ENCODE data around the gene DNHD1.

DNA sequence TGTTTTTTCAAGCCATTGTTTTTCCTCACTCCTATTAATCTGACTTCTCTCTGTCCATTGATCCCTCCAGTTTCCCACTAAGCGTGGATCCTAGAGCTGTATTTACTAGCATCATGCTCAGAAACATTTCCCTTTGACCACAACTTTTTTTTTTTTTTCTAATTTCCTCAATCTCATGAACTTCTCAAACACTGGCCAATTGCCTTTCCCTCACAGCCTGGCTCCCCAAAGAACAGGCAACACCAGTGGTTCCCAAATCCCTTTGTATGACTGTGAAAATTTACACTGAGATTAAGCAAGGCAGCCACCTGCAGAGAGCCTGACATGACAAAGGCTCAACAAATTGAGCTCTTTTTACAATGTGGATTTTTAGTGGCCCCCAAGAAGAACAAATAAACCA, 123.6 kb downstream of the DNHD1 start:
- TF ChIP-seq POLR2A (conservative IDR thresholded peaks at IDR 0.05) (no peak), HMG20B (CRISPR knock-in tag; IDR thresholded peaks at IDR 0.05) (no peak), ZNF324 (CRISPR knock-in tag; IDR thresholded peaks at IDR 0.05) (no peak), KLF6 (CRISPR knock-in tag; IDR thresholded peaks at IDR 0.05; ENCODE audit: borderline replicate concordance) (no peak)
- TF ChIP-seq, protein P1, sequence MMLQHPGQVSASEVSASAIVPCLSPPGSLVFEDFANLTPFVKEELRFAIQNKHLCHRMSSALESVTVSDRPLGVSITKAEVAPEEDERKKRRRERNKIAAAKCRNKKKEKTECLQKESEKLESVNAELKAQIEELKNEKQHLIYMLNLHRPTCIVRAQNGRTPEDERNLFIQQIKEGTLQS (IDR thresholded peaks at IDR 0.05), result no peak
- TF ChIP-seq, protein P1 (CRISPR knock-in tag; conservative IDR thresholded peaks at IDR 0.05), result no peak
